ENCODE results near the gene URB1.

DNA sequence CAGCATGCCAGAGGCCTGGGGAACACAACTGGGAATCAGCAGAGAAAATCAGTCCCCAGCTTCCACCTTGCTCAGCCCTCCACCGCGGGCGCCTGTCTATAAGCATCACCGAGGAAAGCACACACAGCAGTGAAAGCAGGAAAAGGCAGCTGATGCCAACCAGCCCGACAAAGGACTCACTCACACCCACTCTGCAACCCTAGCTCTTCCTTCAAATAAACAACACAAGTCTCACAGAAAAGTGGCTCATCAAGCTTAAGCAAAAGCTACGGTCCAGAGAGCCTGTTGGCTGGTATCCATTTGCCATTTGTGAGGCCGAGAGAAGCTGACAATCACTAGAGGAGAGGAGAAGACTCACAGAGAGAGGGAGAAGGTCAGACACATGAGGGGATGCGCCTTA is 67.1 kb downstream of the URB1 start:
- TF ChIP-seq, protein P1, sequence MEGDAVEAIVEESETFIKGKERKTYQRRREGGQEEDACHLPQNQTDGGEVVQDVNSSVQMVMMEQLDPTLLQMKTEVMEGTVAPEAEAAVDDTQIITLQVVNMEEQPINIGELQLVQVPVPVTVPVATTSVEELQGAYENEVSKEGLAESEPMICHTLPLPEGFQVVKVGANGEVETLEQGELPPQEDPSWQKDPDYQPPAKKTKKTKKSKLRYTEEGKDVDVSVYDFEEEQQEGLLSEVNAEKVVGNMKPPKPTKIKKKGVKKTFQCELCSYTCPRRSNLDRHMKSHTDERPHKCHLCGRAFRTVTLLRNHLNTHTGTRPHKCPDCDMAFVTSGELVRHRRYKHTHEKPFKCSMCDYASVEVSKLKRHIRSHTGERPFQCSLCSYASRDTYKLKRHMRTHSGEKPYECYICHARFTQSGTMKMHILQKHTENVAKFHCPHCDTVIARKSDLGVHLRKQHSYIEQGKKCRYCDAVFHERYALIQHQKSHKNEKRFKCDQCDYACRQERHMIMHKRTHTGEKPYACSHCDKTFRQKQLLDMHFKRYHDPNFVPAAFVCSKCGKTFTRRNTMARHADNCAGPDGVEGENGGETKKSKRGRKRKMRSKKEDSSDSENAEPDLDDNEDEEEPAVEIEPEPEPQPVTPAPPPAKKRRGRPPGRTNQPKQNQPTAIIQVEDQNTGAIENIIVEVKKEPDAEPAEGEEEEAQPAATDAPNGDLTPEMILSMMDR (IDR thresholded peaks at IDR 0.05): no peak
- no peak for TF ChIP-seq ZFX (IDR thresholded peaks at IDR 0.05; ENCODE audit: borderline replicate concordance)

Data from 22Rv1 (cell line).